ENCODE results near the gene TAF1C. TPM values are rescaled to one million over a fixed set of nuclear protein-coding genes. Genes with fewer than 3 reads are reported as not detected.

Gene TAF1C
- 16.2 to 30.6 TPM (median 27.2 TPM) in 5 replicates for total RNA-seq (2022; extraction: Qiagen RNA extraction)

GRCh38 chr16:84186685-84187437 is at the start of gene TAF1C:
Gene TAF1C, minus strand, starts transcription at chr16:84187057. Its CDS starts 2,069 bp downstream, at chr16:84184988.

GRCh38 chr16:84190731-84191388 is 4.0 kb upstream of the TAF1C start, which contains the start of gene ADAD2:
Gene ADAD2, plus strand, starts transcription at chr16:84191157. Its CDS starts 74 bp downstream, at chr16:84191231.

GRCh38 chr16:84144859-84145639 is 41.8 kb downstream of the TAF1C start, which contains the start of the genes DNAAF1 and HSDL1:
Gene DNAAF1, plus strand, starts transcription at chr16:84145308. Its CDS starts 133 bp downstream, at chr16:84145441.
Gene HSDL1, minus strand, starts transcription at chr16:84145177. Its CDS starts 13,856 bp downstream, at chr16:84131321.

Other genes with a start within 250 kb of the TAF1C start
- gene OSGIN1, start 233.8 kb downstream of the TAF1C start, total RNA-seq (2022; extraction: Qiagen RNA extraction): 12.8 to 26.3 TPM (median 15.3 TPM) in 5 replicates
- 1.9 to 2.7 TPM (median 2.5 TPM) in 5 replicates for gene NECAB2, start 218.8 kb downstream of the TAF1C start, total RNA-seq (2022; extraction: Qiagen RNA extraction)
- not detected in 5 replicates for gene SLC38A8, start 144.3 kb downstream of the TAF1C start, total RNA-seq (2022; extraction: Qiagen RNA extraction)
- 38.5 to 48.6 TPM (median 47.0 TPM) in 5 replicates for gene MBTPS1, start 70.1 kb downstream of the TAF1C start, total RNA-seq (2022; extraction: Qiagen RNA extraction)
- gene HSDL1, start 41.9 kb downstream of the TAF1C start, total RNA-seq (2022; extraction: Qiagen RNA extraction): 13.3 to 21.9 TPM (median 18.5 TPM) in 5 replicates
- 0.19 to 0.44 TPM (median 0.21 TPM) in 5 replicates for gene DNAAF1, start 41.7 kb downstream of the TAF1C start, total RNA-seq (2022; extraction: Qiagen RNA extraction)
- gene ADAD2, start 4.1 kb upstream of the TAF1C start, total RNA-seq (2022; extraction: Qiagen RNA extraction): 0.05 to 0.12 TPM in 2 of 5 replicates, not detected in the others
- not detected in 5 replicates for gene KCNG4, start 53.0 kb upstream of the TAF1C start, total RNA-seq (2022; extraction: Qiagen RNA extraction)
- 0.05 to 0.20 TPM in 2 of 5 replicates, not detected in the others for gene WFDC1, start 107.8 kb upstream of the TAF1C start, total RNA-seq (2022; extraction: Qiagen RNA extraction)
- gene ATP2C2, start 181.5 kb upstream of the TAF1C start, total RNA-seq (2022; extraction: Qiagen RNA extraction): 0.09 to 0.18 TPM (median 0.11 TPM) in 5 replicates